HL-60/S4 treated with phorbol 12-myristate 13-acetate at 8.2 ng/mL for 4 days and 3 days (cell line): Measurements from ENCODE around the gene MYO18B.

Experiments
- in situ Hi-C: fragments of 300-500 bp; cut with MboI; formaldehyde crosslinking; loops from 2 replicates; pipeline ENCODE4 v1.15.0; 2022; ENCODE audit warnings: low sequenced_read_pairs

The MYO18B gene

DNA sequence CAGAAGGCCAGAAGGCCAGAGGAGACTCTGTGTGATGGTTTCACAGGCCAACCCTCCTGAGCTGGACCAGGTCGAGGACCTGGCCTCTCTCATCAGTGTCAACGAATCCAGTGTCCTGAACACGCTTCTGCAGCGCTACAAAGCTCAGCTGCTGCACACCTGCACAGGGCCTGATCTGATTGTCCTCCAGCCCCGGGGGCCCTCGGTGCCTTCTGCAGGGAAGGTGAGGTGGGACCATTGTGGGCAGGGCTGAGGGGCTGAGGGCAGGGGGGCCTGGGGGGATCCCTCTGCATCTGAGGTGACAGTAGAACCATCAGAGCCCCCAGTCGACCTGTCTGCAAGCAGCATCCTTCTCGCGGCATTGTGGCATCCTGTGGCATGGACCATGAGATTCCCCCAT is 30.3 kb downstream of the MYO18B start:
- in situ Hi-C loops = loop anchor here (25.0 kb wide), 1 partner anchor 310 kb away; no protein-coding TSS in a partner anchor

DNA sequence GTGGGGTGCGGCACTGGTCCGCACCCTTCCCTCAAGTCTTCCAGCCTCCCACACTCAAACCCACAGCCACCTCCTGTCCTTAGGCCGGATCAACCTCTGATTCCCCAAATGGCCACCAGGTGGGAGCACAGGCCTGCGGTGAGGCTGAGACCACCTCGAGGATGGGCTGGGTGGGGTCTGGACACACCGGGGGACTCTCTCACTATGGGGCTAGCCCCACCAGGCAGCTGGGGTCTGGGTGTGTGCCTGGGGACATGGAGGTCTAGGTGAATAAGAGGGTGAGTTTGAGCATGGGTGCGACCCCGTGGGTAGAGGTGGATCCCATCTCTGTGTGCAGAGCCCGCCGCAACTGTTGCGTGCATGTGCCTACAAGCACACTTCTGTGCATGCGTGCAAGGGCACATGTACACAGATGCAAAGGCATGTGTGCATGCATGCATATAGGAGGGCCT is 32.6 kb downstream of the MYO18B start:
- in situ Hi-C loops = loop anchor here (25.0 kb wide), 1 partner anchor 312 kb away; no protein-coding TSS in a partner anchor

DNA sequence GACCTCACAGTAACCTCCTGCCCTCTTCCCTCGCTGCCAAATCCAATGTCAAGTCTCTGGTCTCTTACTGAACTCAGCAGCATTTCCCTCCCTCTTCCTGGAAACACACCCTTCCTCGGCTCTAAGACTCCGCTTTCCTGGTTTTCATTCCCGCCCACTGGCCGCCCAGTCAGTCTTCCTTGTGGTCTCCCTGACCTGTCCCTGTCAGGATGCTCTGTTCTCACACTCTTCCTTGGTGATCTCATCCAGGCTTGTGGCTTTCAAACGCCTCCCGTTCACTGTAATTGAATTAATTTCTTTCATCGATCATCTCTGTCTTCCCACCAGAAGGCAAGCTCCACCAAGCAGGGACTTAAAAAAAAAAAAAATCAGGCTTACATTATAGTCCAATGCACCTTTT is 33.5 kb downstream of the MYO18B start:
- in situ Hi-C loops = no loop called here

DNA sequence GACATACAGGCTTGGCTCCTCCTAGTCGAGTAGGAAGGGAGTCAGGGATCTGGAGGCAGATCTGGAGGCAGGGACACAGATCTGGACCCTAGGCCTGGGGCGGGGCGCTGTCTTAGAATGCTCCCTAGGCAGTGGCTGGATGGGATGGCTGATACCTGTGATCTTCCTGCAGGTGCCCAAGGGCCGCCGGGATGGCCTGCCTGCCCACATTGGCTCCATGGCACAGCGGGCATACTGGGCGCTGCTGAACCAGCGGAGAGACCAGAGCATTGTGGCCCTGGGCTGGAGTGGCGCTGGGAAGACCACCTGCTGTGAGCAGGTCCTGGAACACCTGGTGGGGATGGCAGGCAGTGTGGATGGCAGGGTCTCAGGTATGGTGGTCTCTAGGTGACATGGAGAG is 35.4 kb downstream of the MYO18B start:
- in situ Hi-C loops = no loop called here

DNA sequence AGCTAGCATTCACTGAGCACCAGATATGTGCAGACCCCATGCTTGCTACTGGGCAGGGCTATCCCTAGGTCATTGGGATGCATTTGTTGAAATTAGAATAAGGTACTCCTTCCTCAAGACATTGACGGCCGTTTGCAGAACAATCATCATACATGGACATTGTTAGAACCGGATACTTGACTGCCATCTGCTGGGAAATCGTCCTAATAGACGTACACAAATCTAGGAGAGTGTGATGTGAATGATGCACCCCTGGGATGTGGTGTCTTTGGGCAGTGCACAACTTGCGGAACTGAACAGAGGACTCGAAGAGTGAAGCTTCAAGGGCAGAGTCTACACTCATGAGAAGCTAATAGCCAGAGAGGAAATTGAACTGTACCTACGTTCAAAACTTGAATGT is 35.9 kb downstream of the MYO18B start:
- in situ Hi-C loops = no loop called here

DNA sequence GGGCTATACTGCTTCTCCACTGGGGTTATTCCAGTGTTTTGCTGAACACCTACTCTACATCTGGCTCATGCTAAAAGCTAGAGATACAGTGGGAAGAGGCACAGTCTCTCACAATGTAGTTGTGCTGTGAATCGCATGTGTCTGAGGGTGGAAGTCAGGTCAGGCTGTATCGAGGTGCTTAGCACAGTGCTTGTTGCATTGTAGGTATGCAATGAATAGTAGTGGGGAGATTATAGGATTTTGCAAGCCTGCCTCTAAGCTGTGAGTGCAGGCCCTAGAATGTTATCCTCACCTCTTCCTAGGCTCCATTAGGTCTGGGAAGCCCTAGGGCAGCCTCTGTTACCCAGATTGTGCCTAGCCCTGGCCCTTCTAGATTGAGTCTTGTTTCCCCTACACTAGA is 37.4 kb downstream of the MYO18B start:
- in situ Hi-C loops = no loop called here

DNA sequence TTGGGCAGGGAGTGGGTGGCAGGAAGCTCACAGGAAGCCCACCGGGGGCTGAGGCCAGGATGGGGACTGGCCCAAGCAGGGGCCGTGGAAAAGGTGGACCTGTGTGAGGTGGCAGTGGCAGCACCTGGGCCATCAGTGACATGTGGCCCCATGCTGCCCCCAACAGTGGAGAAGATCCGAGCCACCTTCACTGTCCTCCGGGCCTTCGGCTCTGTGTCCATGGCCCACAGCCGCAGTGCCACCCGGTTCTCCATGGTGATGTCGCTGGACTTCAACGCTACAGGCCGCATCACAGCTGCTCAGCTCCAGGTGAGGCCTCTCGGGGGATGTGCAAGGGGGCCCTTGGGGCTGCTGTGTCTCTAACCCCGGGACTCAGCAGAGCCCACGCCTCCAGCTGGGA is 37.9 kb downstream of the MYO18B start:
- in situ Hi-C loops = no loop called here

DNA sequence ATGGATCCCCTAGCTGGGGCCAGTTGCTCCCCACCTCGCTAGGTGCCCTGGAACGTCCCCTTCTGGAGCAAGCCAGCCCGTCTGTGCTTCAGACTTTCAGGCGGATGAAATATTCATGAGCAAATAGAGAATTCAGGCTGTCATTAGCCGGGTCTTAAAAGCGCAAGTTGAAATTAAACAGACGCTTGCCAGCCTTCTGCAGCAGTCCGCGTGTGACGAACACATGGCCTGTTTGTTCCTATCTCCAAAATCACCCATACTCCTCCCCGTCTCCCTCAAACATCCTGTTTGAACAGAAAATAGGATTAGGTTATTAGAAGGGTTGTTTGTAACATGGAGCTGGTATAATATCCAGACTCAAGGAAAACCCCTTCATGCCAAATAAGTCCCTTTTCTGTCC is 38.7 kb downstream of the MYO18B start:
- in situ Hi-C loops = no loop called here

DNA sequence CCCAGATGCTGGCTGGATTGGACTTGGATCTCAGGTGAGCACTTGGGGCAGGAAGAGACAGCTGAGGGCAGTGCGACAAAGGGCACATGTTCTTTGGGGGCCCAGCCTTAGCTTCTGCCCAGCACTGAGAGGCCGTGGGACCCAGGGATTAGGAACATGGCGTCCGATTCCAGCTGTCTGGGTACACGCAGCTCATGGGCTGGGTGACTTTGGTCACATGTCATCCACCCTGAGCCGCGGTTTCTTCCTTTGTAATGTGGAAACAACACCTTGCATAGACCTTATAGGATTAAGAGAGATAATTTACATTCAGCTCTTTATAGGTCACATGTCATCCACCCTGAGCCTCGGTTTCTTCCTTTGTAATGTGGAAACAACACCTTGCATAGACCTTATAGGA is 39.8 kb downstream of the MYO18B start:
- in situ Hi-C loops = no loop called here

DNA sequence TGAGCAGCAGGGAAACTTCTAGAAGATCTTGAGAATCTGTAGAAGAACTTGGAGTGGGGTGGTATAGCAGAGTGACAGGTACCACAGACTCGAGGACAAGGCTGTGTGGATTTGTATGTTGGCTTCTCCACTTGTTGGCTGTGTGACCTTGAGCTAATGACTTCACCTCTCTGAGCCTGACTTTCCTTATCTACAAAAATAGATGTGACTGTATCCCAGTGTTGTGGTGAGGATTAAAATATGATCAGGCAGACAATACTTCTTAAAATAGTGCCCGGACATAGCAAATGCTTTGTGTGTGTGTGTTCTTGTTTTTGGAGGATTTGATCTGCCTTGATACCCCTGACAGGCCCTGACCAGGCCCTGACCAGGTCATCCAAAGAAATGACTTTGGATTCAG is 40.8 kb downstream of the MYO18B start:
- in situ Hi-C loops = no loop called here

DNA sequence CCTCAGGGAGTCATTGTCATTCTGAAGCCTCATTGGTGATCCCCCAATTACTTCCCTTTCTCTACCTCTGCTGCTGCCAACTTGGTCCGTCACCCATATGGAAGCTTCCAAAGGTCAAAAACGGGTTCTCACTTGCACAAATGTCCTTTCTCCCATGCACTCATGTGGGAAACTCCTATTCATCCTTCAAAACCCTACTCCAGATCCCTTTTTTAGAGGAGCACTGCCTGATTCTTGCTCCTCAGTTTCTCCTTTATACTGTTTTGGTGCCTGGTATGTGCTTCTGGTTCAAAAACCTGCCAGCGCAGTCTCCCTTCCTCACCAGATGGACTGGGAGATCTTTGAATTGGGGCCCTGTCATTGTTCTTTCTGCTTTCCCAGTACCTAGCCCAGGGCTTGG is 41.9 kb downstream of the MYO18B start:
- in situ Hi-C loops = no loop called here

DNA sequence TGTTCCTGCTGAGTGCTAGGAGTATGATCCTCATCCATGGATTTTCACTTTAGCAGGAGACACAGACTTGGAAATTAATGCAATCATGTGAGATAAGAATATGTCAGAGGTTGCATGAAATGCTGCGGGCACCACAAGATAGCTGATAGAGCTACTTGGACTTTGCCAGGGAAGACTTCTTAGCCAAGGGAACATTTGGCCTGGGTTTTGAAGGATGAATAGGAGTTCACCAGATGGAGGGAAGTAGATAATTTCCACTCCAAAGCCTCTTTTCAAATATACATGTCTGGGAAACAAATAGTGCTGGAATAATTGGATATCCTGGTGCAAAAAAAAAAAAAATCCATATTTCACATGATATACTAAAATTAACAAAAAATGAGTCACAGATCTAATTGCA is 44.2 kb downstream of the MYO18B start:
- in situ Hi-C loops = no loop called here

DNA sequence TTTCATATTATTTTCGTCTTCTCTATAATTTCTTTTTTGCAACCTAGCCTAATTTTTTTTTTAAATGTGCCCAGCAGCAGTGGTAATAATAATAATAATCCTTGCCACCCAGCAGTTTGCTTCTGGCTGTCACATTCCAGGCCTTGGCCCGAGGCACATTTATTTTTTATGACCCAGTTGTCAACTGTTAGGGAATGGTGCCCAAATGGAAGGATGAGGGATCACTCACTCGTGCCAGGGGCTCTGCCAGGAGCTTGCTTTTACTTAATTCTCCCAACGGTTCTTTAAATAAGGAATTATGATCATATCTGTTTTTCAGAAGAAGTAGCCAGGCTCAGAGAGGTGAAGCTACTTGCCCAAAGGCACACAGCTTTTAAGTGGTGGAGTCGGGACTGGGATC is 49.6 kb downstream of the MYO18B start:
- in situ Hi-C loops = no loop called here

DNA sequence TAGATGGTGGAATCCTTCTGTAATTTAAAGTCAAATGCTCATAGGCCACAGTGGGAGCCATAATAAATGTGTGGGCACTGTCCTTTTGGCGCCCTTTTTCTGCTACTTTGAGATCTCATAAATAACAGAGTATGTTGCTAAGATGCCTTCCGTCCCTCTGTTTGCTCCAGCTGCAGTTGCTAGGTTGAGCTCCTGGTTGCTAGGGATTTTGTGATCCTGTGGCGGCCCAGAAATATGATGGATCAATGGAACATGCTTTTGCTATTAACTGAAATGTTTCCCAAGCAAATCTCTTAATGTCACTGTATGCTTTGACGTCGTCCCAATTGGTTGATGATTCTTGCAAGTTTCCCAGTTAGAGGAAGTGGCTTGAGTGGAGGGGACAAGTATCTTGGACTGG is 53.5 kb downstream of the MYO18B start:
- in situ Hi-C loops = no loop called here

DNA sequence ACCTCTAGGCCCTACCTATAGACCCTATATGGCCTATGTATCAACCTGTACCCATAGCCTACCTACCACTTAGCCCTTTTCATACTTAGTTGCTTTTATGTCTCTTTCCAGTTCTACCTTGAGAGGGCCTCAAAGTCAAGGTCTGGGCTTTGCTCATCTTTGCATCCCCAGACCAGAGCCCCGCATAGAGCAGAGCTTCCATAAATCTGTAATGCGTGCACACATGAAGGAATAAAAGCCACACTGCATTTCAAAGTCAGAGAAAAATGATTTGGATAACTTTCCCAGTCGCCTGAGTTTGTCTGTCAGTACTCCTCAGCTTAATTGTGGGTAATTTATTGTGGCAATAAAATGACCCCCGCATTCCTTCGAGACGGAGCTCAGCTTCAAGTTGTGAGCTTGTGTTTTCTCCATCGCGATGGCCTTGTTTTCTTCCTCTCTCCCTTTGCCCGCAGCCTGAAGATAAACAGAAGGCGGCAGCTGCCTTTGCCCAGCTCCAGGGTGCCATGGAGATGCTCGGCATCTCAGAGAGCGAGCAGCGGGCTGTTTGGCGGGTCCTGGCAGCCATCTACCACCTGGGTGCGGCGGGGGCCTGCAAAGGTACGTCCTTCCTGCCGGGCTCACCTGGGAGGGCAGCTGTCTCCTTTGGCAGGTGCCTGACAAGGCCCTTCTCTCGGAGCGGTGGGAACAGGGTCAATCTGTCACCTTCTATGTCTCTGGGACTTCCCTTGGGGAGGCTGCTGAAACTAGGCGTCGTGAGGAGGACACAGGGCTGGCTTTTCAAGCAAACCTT is 55.7 kb downstream of the MYO18B start:
- in situ Hi-C loops = no loop called here

DNA sequence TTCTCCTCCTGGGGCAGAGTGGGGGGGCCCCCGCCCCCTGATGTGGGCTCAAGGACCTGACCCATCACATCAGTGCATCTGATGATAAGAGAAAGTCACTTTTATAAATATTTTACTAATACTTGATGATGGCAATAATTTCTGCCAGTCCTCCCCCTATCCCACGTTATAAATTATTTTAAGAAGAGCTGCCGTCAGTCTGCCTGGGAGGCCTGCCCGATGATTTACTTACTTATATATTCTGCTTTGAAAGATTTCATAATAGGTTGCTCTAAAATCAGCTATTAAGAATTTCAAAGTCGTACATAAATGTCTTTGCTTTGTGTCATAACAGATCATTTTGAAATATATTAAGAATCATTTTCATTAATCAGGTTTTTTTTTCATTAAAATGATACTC is 58.8 kb downstream of the MYO18B start:
- in situ Hi-C loops = no loop called here

DNA sequence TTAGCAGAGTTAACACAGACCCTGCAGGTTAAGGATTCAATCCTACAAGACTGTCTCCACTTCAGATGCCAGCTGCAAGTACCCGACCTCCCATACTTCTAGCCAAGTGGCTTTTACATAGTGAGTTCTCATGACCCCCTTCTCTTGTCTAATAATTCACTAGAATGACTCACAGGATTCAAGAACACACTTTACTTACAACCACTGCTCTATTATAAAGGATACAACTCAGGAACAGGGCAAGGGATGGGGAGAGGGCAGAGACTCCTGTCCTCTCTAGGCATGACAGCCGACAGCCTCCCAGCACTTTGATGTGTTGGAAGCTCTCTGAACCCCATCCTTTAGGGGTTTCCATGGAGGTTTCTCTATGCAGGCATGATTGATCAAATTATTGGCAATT is 60.0 kb downstream of the MYO18B start:
- in situ Hi-C loops = no loop called here

DNA sequence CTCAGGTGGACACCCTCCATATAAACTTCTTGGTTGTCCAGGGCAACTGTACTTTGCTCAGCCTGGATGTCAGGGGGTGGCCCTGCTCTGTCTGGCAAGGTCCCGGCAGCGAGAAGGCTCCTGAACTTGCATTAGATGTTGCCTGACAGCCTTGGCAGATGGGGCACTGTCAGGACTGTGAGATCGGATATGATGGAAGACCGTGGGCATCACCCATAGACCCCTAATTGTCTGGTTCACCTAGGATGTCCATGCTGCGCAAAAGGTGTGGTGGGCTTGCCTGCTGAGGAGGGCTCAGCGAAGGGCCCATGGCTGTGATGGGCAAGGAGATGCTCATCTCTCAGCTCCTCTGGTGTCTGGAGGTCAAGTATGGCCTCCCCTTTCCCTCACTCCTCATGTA is 62.7 kb downstream of the MYO18B start:
- in situ Hi-C loops = no loop called here

DNA sequence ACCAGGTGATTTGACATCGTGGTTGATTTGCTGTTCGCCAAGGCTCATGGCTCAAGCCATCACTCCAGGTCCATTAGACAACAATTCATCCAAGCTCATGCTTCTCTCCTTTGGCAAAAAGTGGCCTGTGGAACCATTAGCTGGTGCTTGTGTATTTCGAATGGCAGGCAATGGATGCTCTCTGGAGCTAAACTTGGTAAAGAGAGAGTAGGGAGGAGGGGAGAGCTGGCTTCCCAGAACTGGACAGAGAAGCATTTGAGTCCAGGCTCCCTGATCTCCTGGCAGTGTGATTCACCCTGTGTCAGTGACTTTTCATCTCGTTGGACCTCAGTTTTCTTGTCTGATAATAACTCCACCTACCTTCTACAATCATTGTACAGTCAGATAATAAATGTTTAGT is 64.6 kb downstream of the MYO18B start:
- in situ Hi-C loops = no loop called here

DNA sequence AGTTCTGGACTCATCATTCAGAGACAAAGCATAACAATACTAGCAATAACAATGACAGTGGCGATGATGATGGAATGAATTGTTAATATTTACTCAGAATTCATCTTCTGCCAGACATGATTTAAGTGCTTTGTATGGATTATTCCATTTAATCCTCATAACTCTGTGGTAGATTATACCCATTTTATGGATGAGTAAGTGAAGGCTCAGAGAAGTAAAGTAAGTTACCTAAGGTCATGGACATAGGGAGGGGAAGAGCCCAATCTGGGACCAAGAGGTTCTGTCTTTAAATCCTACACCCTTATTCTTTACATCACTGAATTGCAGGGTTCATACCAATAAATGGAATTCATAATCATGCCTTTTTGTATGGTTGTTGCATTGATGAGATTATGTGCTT is 72.7 kb downstream of the MYO18B start:
- in situ Hi-C loops = no loop called here

DNA sequence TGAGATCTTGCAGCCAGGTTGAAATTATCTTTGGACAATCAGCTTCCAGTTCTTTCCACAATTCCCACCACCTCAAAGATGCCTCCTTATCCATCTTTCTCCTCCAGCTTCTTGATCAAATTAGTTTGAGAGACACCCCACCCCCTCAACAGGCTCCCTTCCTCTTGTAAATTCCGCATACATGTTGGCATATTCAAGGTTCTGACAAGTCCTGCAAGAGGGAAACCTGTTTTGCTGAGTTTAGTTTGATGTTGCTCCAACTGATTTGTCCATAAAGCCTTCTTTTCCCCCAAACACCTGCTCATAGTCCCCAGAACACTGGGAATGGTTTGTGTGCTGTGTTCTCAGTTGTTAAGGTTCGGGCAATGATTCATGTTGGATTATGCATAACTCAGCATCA is 73.6 kb downstream of the MYO18B start:
- in situ Hi-C loops = no loop called here

DNA sequence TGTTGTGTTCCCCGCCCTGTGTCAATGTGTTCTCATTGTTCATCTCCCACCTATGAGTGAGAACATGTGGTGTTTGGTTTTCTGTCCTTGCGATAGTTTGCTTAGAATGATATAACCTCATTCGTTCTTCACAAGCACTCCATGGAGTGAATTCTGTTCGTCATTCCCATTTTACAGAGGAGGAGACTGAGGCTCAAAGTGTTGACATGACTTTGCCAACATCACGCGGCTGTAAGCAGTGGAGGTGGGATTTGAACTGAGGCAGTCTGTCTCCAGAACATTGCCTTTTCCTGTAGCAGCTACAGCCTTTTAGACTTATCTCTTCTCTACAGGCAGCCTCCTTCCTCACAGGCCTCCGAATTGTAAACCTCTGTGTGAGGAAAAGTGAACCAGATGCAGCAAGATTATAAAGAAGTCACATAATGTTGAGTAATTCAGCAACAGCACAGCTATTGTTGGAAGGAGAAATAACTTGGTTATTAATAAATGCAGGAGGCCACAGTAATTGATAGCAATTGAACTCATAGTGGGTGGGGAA is 74.6 kb downstream of the MYO18B start:
- in situ Hi-C loops = no loop called here
